Measurements from ENCODE around the gene ADCK1. TPM values are rescaled to one million over a fixed set of nuclear protein-coding genes. Genes with fewer than 3 reads are reported as not detected.

ADCK1 gene
- total RNA-seq, 1 donor from 2014 or later = 6.2 TPM

DNA sequence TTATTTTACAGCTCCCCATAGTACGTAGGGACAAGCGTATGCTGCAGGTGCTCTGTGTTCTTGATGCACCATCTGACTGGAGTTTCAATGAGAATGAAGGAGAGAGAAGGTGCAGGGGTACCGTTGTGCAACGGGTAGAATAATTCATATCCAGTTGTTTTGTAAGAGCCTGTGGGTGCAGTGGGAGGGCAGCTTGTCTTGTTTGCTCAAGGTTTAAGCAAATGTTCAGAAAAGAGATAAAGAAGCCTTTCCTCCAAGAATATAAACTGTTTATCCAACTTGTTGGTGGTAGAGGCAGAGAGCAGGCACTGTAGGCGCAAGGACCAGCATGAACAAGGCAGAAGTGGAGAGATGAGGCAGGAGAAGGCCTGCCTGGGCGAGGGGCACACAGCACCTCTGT is 64.2 kb downstream of the ADCK1 start:
- H3K4me3 Mint-ChIP-seq (ENCODE audit: unreplicated experiment) = no peak overlapping the region
- peaks cover 12% of the 10 kb centered on the region for H3K36me3 Mint-ChIP-seq (ENCODE audit: low read depth, unreplicated experiment)

DNA sequence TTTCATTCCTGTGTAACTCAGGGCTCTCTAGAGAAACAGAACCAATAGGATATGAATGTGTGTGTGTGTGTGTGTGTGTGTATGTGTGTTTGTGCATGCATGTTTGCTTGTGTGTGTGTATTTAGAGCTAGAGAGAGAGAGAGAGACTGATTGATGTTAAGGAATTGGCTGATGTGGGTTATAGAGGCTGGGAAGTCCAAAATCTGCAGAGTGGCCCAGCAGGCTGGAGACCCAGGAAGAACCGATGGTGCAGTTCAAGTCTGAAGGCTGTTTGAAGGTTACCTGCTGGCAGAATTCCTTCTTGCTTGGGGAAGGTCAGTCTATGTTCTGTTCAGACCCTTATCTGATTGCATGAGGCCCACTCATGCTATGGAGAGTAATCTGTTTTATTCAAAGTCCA is 64.7 kb downstream of the ADCK1 start:
- Mint-ChIP-seq H3K27ac (ENCODE audit: unreplicated experiment) (no peak overlapping the region), H3K4me1 (ENCODE audit: unreplicated experiment) (no peaks in the 10 kb centered on the region), H3K36me3 (ENCODE audit: low read depth, unreplicated experiment) (peaks cover 12% of the 10 kb centered on the region), H3K4me3 (ENCODE audit: unreplicated experiment) (peak overlapping the region; percentile 56), H3K27me3 (ENCODE audit: unreplicated experiment) (peaks cover 4% of the 10 kb centered on the region), H3K9me3 (ENCODE audit: unreplicated experiment) (no peaks in the 10 kb centered on the region)
- TF ChIP-seq, protein P1, sequence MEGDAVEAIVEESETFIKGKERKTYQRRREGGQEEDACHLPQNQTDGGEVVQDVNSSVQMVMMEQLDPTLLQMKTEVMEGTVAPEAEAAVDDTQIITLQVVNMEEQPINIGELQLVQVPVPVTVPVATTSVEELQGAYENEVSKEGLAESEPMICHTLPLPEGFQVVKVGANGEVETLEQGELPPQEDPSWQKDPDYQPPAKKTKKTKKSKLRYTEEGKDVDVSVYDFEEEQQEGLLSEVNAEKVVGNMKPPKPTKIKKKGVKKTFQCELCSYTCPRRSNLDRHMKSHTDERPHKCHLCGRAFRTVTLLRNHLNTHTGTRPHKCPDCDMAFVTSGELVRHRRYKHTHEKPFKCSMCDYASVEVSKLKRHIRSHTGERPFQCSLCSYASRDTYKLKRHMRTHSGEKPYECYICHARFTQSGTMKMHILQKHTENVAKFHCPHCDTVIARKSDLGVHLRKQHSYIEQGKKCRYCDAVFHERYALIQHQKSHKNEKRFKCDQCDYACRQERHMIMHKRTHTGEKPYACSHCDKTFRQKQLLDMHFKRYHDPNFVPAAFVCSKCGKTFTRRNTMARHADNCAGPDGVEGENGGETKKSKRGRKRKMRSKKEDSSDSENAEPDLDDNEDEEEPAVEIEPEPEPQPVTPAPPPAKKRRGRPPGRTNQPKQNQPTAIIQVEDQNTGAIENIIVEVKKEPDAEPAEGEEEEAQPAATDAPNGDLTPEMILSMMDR (IDR thresholded peaks at IDR 0.05; ENCODE audit: unreplicated experiment) = no peak
- DNase-seq (ENCODE audit: low spot score) = no peak

More for the DNA sequence above, 64.2 kb downstream of the ADCK1 start:
- Mint-ChIP-seq H3K9me3 (ENCODE audit: unreplicated experiment) (no peaks in the 10 kb centered on the region), H3K27ac (ENCODE audit: unreplicated experiment) (no peak overlapping the region), H3K27me3 (ENCODE audit: unreplicated experiment) (peaks cover 2% of the 10 kb centered on the region), H3K4me1 (ENCODE audit: unreplicated experiment) (no peaks in the 10 kb centered on the region)
- TF ChIP-seq, protein P1 (IDR thresholded peaks at IDR 0.05; ENCODE audit: unreplicated experiment) = no peak
- DNase-seq (ENCODE audit: low spot score) = no peak

DNA sequence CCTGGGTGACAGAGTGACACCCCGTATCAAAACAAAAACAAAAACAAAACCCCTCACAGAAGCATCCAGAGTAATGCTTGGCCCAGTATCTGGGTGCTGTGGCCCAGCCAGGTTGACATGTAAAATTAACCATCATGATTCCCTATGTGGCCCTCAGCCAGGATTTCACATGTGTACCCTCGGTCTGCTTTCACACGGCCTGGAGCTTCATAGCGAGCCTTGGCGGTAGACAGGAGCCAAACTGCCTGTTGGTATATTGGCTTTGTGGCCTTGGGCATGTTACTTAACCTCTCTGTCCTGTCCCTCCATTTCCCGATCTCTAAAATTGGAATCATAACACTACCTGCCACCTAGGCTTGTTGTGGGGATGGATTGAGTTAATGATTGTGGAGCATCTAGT is 65.5 kb downstream of the ADCK1 start:
- Mint-ChIP-seq H3K9me3 (ENCODE audit: unreplicated experiment) (no peaks in the 10 kb centered on the region), H3K36me3 (ENCODE audit: low read depth, unreplicated experiment) (peaks cover 12% of the 10 kb centered on the region), H3K4me1 (ENCODE audit: unreplicated experiment) (no peaks in the 10 kb centered on the region), H3K4me3 (ENCODE audit: unreplicated experiment) (no peak overlapping the region), H3K27me3 (ENCODE audit: unreplicated experiment) (peaks cover 4% of the 10 kb centered on the region), H3K27ac (ENCODE audit: unreplicated experiment) (no peak overlapping the region)
- TF ChIP-seq, protein P1 (IDR thresholded peaks at IDR 0.05; ENCODE audit: unreplicated experiment) = no peak
- DNase-seq (ENCODE audit: low spot score) = no peak

DNA sequence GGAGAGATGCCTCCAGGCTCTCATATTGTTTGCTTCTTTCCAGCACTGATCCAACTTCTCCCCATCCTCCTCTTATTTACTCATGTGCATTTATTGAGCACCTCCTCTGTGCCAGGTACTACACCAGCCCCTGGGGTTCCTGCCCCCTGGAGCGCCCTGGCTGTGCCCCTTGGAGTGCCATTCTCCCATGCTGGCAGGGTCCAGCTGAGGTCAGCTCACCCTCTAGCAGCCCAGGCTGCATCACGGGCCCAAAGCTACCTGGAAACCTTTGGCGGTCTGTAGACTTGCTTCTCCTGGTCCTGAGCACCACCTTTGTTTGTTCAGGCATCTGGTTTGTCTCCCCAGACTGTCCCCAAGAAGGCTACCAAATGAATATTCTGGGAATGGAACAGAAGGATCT is 67.0 kb downstream of the ADCK1 start:
- no peak overlapping the region for H3K4me3 Mint-ChIP-seq (ENCODE audit: unreplicated experiment)
- no peak for DNase-seq (ENCODE audit: low spot score)

DNA sequence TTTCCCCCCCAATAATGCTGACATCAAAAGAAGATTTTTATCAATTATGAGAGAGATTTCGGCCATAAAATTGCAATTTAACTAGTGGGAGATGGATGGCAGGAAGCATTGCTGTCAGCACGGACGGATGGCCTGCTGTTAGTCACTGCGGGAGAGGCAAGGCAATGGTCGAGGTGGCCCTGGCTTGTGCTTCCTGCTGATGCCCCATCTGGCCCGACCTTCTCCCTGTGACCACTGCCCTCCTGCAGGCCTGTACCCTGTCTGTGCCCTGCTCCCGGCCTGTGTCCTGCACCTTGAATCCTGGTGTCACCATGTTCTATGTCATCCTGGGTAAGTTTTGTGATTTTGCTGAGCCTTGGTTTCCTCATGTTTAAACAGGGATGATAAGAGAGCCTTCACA is 67.6 kb downstream of the ADCK1 start:
- H3K27ac Mint-ChIP-seq (ENCODE audit: unreplicated experiment) = no peak overlapping the region
- peaks cover 4% of the 10 kb centered on the region for H3K27me3 Mint-ChIP-seq (ENCODE audit: unreplicated experiment)
- TF ChIP-seq, protein P1 (IDR thresholded peaks at IDR 0.05; ENCODE audit: unreplicated experiment) = no peak
- H3K4me1 Mint-ChIP-seq (ENCODE audit: unreplicated experiment) = peaks cover 3% of the 10 kb centered on the region
- no peak for DNase-seq (ENCODE audit: low spot score)
- peaks cover 12% of the 10 kb centered on the region for H3K36me3 Mint-ChIP-seq (ENCODE audit: low read depth, unreplicated experiment)
- no peaks in the 10 kb centered on the region for H3K9me3 Mint-ChIP-seq (ENCODE audit: unreplicated experiment)
- H3K4me3 Mint-ChIP-seq (ENCODE audit: unreplicated experiment) = no peak overlapping the region

More for the DNA sequence above, 67.0 kb downstream of the ADCK1 start:
- H3K4me1 Mint-ChIP-seq (ENCODE audit: unreplicated experiment) = peaks cover under 1% of the 10 kb centered on the region
- peaks cover 4% of the 10 kb centered on the region for H3K27me3 Mint-ChIP-seq (ENCODE audit: unreplicated experiment)
- peaks cover 12% of the 10 kb centered on the region for H3K36me3 Mint-ChIP-seq (ENCODE audit: low read depth, unreplicated experiment)
- no peaks in the 10 kb centered on the region for H3K9me3 Mint-ChIP-seq (ENCODE audit: unreplicated experiment)
- TF ChIP-seq, protein P1 (IDR thresholded peaks at IDR 0.05; ENCODE audit: unreplicated experiment) = no peak
- H3K27ac Mint-ChIP-seq (ENCODE audit: unreplicated experiment) = no peak overlapping the region

Measured in endothelial cell (in vitro differentiated cells).